GM12878 (cell line): Measurements from ENCODE around the gene ZNF761. TPM values are rescaled to one million over a fixed set of nuclear protein-coding genes. Genes with fewer than 3 reads are reported as not detected.

Experiments used
- ATAC-seq: fragments of 200-7000 bp; cut with Tn5 transposase; 3 replicates; pipeline ENCODE4 v1.9.1; 2020; ENCODE audit warnings: mild to moderate bottlenecking, moderate library complexity
- BruUV-seq: library from RNA; stranded (reverse); fragments of 400-500 nt; replicated peaks from 2 replicates; lab custom pipeline; 2021; lab: Mats Ljungman, UMichigan
- CTCF ChIA-PET: fragments of 300-600 bp; sonication (Branson Sonifier 250); formaldehyde crosslinking; extraction: SDS; loops from one replicate; lab custom pipeline; 2021; ENCODE audit warnings: inconsistent platforms; lab: Yijun Ruan, JAX
- POLR2A ChIA-PET: fragments of 350-600 bp; formaldehyde crosslinking; extraction: SDS; loops from one replicate; lab custom pipeline; 2021; ENCODE audit warnings: inconsistent platforms; lab: Charles Lee
- RAD21 ChIA-PET: fragments of 300-600 bp; sonication (Branson Sonifier 250); formaldehyde crosslinking; loops from one replicate; lab custom pipeline; 2023; ENCODE audit warnings: antibody characterized with exemption; ENCODE audit not compliant: unreplicated experiment; lab: Charles Lee
- SMC1A ChIA-PET: fragments of 300-600 bp; sonication (Branson Sonifier 250); formaldehyde crosslinking; loops from one replicate; lab custom pipeline; 2023; ENCODE audit not compliant: unreplicated experiment, uncharacterized antibody; lab: Charles Lee
- DNase-seq: peaks from one replicate; pipeline ENCODE4 v3.0.0-alpha.2; 2011; ENCODE audit warnings: low read depth, low spot score
- FAIRE-seq: peaks from 3 replicates; lab custom pipeline; 2011; peaks lifted over from hg19 to GRCh38; lab: Jason Lieb, UNC
- H2AFZ ChIP-seq: 2 replicates; pipeline ENCODE4 v1.6.0; 2011; ENCODE audit warnings: low read depth, low read length, control low read depth; ENCODE audit not compliant: control insufficient read depth
- H3K27ac ChIP-seq: 2 replicates; pipeline ENCODE4 v1.5.1; 2011; ENCODE audit warnings: control low read depth; ENCODE audit not compliant: control insufficient read depth, insufficient read depth
- H3K27me3 ChIP-seq, 2 experiments: replicated peaks in 1 of 2; 2 replicates each; pipeline versions ENCODE4 v1.6.0 to v1.6.1; 2011; ENCODE audit warnings: low read length in 1 of 2; ENCODE audit not compliant: control insufficient read depth in 2 of 2, insufficient read depth in 2 of 2
- H3K36me3 ChIP-seq, 2 experiments: 2 replicates each; pipeline ENCODE4 v1.5.1; 2011; ENCODE audit warnings: low read length in 1 of 2; ENCODE audit not compliant: control insufficient read depth in 2 of 2, insufficient read depth in 2 of 2
- H3K4me1 ChIP-seq: 2 replicates; pipeline ENCODE4 v1.6.1; 2011; ENCODE audit warnings: mild to moderate bottlenecking, low read length, moderate library complexity, mixed read lengths; ENCODE audit not compliant: control insufficient read depth, insufficient read depth
- H3K4me2 ChIP-seq: 2 replicates; pipeline ENCODE4 v1.6.0; 2011; ENCODE audit warnings: control low read depth; ENCODE audit not compliant: control insufficient read depth, insufficient read depth
- H3K4me3 ChIP-seq: fragments of 200-600 bp; sonication (generic); 2 replicates; pipeline ENCODE4 v1.5.1; 2016
- H3K79me2 ChIP-seq: 2 replicates; pipeline ENCODE4 v1.6.0; 2011; ENCODE audit warnings: low read length; ENCODE audit not compliant: control insufficient read depth, insufficient read depth
- H3K9ac ChIP-seq: 2 replicates; pipeline ENCODE4 v1.8.0; 2011; ENCODE audit warnings: low read length, control low read depth, mixed read lengths; ENCODE audit not compliant: control insufficient read depth, insufficient read depth
- H3K9me3 ChIP-seq: replicated peaks from 3 replicates; pipeline ENCODE4 v1.5.1; 2011; ENCODE audit warnings: mild to moderate bottlenecking, low read length; ENCODE audit not compliant: control insufficient read depth, insufficient read depth
- H4K20me1 ChIP-seq: 2 replicates; pipeline ENCODE4 v1.6.0; 2011; ENCODE audit not compliant: control insufficient read depth, insufficient read depth
- CREM ChIP-seq: IDR thresholded peaks from 2 replicates; pipeline ENCODE4 v1.6.1; 2014; ENCODE audit warnings: antibody characterized with exemption, low read depth
- E2F8 ChIP-seq: fragments of 450-650 bp; IDR thresholded peaks from 2 replicates; pipeline ENCODE4 v1.6.1; 2018; ENCODE audit warnings: mild to moderate bottlenecking, low read depth, moderate library complexity; ENCODE audit not compliant: partially characterized antibody
- MXI1 ChIP-seq: fragments of 150-350 bp; IDR thresholded peaks from 2 replicates; pipeline ENCODE4 v1.6.1; 2011; ENCODE audit warnings: low read depth, mild to moderate bottlenecking, inconsistent platforms, low read length, improper control_type of control experiment
- PRDM15 ChIP-seq: fragments of 450-650 bp; formaldehyde crosslinking; IDR thresholded peaks from 2 replicates; pipeline ENCODE4 v1.4.0; 2020; ENCODE audit warnings: mild to moderate bottlenecking, moderate library complexity
- ZNF207 ChIP-seq: fragments of 450-650 bp; IDR thresholded peaks from 2 replicates; pipeline ENCODE4 v1.6.1; 2014; ENCODE audit warnings: antibody characterized with exemption, mild to moderate bottlenecking, borderline replicate concordance
- WGBS: methylation state at CpG from one replicate; pipeline ENCODE4 v1.1.6; 2016; ENCODE audit warnings: low lambda C conversion rate; ENCODE audit not compliant: insufficient replicate concordance, insufficient coverage; ENCODE audit errors: missing lambda C conversion rate; 5-methylcytosine and 5-hydroxymethylcytosine counted together
- in situ Hi-C: fragments of 300-500 bp; cut with MboI; formaldehyde crosslinking; loops from 9 replicates; pipeline ENCODE4 v1.14.3; 2018; ENCODE audit warnings: mixed read lengths
- intact Hi-C: fragments of 100-400 bp; cut with micrococcal nuclease; formaldehyde crosslinking; loops from one replicate; pipeline ENCODE4 v1.14.2; 2022; ENCODE audit not compliant: unreplicated experiment
- polyA plus RNA-seq, 11 experiments: library from polyadenylated mRNA; depleted of rRNA in 4 of 11; unstranded in 6 of 11; stranded (reverse) in 5 of 11; fragments of >200 nt; fragmentation: Nextera tagmentation in 4 of 11; fragmentation: Illumina TruSeq in 1 of 11; extraction: Ambion mirVana in 4 of 11; extraction: Trizol in 1 of 11; gene quantifications; 1 replicate in 1 of 11; 2 replicates in 10 of 11; pipeline versions ENCODE4 v1.2.1 to v1.2.3, GENCODE V29; 2011 to 2016; ENCODE audit warnings: inconsistent platforms in 2 of 11, missing spikeins in 2 of 11, low read depth in 1 of 11
- total RNA-seq, 4 experiments: library from RNA; depleted of rRNA in 3 of 4; stranded (reverse); fragments of >200 nt in 3 of 4; fragmentation: Illumina TruSeq in 1 of 4; extraction: Trizol in 1 of 4; gene quantifications; 2 replicates each; pipeline versions ENCODE4 v1.2.1 to v1.2.3, GENCODE V29; 2013 to 2021
- TF ChIP-seq, protein P1 (sequence below): fragments of 450-650 bp; IDR thresholded peaks from 2 replicates; pipeline ENCODE4 v1.6.1; 2017; ENCODE audit warnings: low read depth, mild to moderate bottlenecking, moderate library complexity
- TF ChIP-seq, protein P2 (sequence below): fragments of 450-650 bp; conservative IDR thresholded peaks from 2 replicates; pipeline ENCODE4 v1.6.1; 2017; ENCODE audit warnings: mild to moderate bottlenecking, moderate library complexity
- TF ChIP-seq, protein P3 (sequence below): fragments of 450-650 bp; IDR thresholded peaks from 2 replicates; pipeline ENCODE4 v1.6.1; 2017; ENCODE audit warnings: mild to moderate bottlenecking

Gene ZNF761
- total and polyA plus RNA-seq, 10 of the 15 experiments (the other 5 are each of a cell fraction or from before 2014, with no cell fraction given), result 7.9 to 22.7 (median 10.6) TPM

DNA sequence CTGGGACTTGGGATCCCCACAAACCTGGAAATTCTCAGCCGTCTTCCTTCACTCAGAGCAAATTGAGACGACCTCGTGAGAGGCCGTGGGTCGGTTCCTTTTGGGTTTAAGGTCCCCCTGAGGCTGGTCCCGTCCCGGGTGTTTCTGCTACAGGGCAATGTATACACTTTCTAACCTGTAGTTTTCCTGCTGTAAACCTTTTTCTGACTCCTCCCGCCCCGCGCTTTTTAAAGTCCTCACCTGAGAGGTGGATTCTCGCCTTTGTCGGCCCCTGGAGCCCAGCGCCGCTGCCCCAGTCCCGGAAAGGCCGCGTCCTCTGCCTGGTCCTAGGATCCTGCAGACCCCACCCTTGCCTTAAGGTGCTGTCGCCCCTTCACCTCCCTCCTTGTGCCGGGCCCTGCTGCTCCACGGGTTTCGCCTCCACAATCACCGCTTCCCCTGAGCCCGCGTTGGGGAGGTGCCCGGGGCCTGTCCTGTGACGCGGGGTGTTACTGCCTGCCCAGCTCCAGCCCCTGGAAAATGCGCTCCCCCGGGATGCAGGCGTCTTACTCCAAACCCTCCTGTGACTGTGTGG lies 391 bp downstream of the ZNF761 start:
- ChIA-PET POLR2A (no interaction called here), RAD21 (no interaction called here), SMC1A (no interaction called here), CTCF (no interaction called here)
- Histone ChIP-seq H3K9ac (peak overlapping the region; percentile 90), H3K27me3 (no peaks in the 10 kb centered on the region), H2AFZ (peak overlapping the region; percentile 88), H3K4me3 (peak overlapping the region; percentile 85), H3K36me3 (no peaks in the 10 kb centered on the region; a peak in 2 of 4 replicates), H3K4me2 (peak overlapping the region; percentile 64; the same call in 1 of the 2 replicates), H3K9me3 (peaks cover 12% of the 10 kb centered on the region; the same call in 2 of the 3 replicates), H4K20me1 (no peaks in the 10 kb centered on the region), H3K4me1 (no peaks in the 10 kb centered on the region), H3K79me2 (peaks cover 9% of the 10 kb centered on the region), H3K27ac (peak overlapping the region; percentile 82)
- intact Hi-C loops (no loop called here), in situ Hi-C loops (loop anchor here (10.0 kb wide), 1 partner anchor 313 kb away; no protein-coding TSS in a partner anchor)
- no peak for DNase-seq
- ATAC-seq, result peak; percentile 61
- TF ChIP-seq, protein P1, sequence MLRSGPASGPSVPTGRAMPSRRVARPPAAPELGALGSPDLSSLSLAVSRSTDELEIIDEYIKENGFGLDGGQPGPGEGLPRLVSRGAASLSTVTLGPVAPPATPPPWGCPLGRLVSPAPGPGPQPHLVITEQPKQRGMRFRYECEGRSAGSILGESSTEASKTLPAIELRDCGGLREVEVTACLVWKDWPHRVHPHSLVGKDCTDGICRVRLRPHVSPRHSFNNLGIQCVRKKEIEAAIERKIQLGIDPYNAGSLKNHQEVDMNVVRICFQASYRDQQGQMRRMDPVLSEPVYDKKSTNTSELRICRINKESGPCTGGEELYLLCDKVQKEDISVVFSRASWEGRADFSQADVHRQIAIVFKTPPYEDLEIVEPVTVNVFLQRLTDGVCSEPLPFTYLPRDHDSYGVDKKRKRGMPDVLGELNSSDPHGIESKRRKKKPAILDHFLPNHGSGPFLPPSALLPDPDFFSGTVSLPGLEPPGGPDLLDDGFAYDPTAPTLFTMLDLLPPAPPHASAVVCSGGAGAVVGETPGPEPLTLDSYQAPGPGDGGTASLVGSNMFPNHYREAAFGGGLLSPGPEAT, result 0 out of 2 replicates have a peak, but pooled peaks have one; percentile 14
- TF ChIP-seq MXI1 (peak; percentile 6; the same call in 1 of the 2 replicates), PRDM15 (CRISPR knock-in tag) (no peak), E2F8 (peak; percentile 31), CREM (peak; percentile 0; the same call in 1 of the 2 replicates), ZNF207 (peak; percentile 39; the same call in 1 of the 2 replicates)
- TF ChIP-seq, protein P2, sequence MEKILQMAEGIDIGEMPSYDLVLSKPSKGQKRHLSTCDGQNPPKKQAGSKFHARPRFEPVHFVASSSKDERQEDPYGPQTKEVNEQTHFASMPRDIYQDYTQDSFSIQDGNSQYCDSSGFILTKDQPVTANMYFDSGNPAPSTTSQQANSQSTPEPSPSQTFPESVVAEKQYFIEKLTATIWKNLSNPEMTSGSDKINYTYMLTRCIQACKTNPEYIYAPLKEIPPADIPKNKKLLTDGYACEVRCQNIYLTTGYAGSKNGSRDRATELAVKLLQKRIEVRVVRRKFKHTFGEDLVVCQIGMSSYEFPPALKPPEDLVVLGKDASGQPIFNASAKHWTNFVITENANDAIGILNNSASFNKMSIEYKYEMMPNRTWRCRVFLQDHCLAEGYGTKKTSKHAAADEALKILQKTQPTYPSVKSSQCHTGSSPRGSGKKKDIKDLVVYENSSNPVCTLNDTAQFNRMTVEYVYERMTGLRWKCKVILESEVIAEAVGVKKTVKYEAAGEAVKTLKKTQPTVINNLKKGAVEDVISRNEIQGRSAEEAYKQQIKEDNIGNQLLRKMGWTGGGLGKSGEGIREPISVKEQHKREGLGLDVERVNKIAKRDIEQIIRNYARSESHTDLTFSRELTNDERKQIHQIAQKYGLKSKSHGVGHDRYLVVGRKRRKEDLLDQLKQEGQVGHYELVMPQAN, result peak; percentile 54; the same call in 1 of the 2 replicates
- TF ChIP-seq, protein P3, sequence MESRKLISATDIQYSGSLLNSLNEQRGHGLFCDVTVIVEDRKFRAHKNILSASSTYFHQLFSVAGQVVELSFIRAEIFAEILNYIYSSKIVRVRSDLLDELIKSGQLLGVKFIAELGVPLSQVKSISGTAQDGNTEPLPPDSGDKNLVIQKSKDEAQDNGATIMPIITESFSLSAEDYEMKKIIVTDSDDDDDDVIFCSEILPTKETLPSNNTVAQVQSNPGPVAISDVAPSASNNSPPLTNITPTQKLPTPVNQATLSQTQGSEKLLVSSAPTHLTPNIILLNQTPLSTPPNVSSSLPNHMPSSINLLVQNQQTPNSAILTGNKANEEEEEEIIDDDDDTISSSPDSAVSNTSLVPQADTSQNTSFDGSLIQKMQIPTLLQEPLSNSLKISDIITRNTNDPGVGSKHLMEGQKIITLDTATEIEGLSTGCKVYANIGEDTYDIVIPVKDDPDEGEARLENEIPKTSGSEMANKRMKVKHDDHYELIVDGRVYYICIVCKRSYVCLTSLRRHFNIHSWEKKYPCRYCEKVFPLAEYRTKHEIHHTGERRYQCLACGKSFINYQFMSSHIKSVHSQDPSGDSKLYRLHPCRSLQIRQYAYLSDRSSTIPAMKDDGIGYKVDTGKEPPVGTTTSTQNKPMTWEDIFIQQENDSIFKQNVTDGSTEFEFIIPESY, result no peak
- WGBS, result under 1% methylated on average over 30 of the region's 30 CpGs
- no peak for FAIRE-seq
- BruUV-seq, result no TSS peak
